SK-N-SH treated with all-trans-retinoic acid at 6 μM for 48 hours (cell line): ENCODE measurements around the gene ZDHHC4.

Experiments used
- ATAC-seq: fragments of 200-7000 bp; cut with Tn5 transposase; 3 replicates; pipeline ENCODE4 v1.9.1; 2020; ENCODE audit warnings: mild to moderate bottlenecking, moderate library complexity
- ARNTL ChIP-seq: fragments of 450-650 bp; formaldehyde crosslinking; IDR thresholded peaks from 2 replicates; pipeline ENCODE4 v1.5.0; 2020; ENCODE audit warnings: low read depth, mild to moderate bottlenecking, moderate library complexity, borderline replicate concordance
- BACH2 ChIP-seq: fragments of 250-450 bp; sonication (Bioruptor Pico); IDR thresholded peaks from 2 replicates; pipeline ENCODE4 v1.9.0; 2021; ENCODE audit warnings: mild to moderate bottlenecking, borderline replicate concordance
- CREB5 ChIP-seq: fragments of 250-450 bp; sonication (Bioruptor Pico); IDR thresholded peaks from 2 replicates; pipeline ENCODE4 v1.5.1; 2020; ENCODE audit warnings: low read depth, mild to moderate bottlenecking, moderate library complexity
- CSDC2 ChIP-seq: fragments of 250-450 bp; sonication (Bioruptor Pico); IDR thresholded peaks from 2 replicates; pipeline ENCODE4 v1.5.0; 2020; ENCODE audit warnings: mild to moderate bottlenecking, moderate library complexity
- CSRNP3 ChIP-seq: fragments of 250-450 bp; sonication (Bioruptor Pico); IDR thresholded peaks from 2 replicates; pipeline ENCODE4 v1.5.1; 2021; ENCODE audit warnings: mild to moderate bottlenecking, moderate library complexity
- ESRRG ChIP-seq: fragments of 250-450 bp; sonication (Bioruptor Pico); IDR thresholded peaks from 2 replicates; pipeline ENCODE4 v1.6.1; 2021; ENCODE audit warnings: mild to moderate bottlenecking
- GLIS3 ChIP-seq: fragments of 250-450 bp; sonication (Bioruptor Pico); IDR thresholded peaks from 2 replicates; pipeline ENCODE4 v1.5.0; 2020; ENCODE audit warnings: mild to moderate bottlenecking, moderate library complexity
- ISL1 ChIP-seq: fragments of 250-450 bp; sonication (Bioruptor Pico); IDR thresholded peaks from 2 replicates; pipeline ENCODE4 v2.1.2; 2022; ENCODE audit warnings: mild to moderate bottlenecking, moderate library complexity
- OSR1 ChIP-seq: fragments of 250-450 bp; sonication (Bioruptor Pico); IDR thresholded peaks from 2 replicates; pipeline ENCODE4 v1.8.0; 2022; ENCODE audit warnings: moderate library complexity, mild to moderate bottlenecking, inconsistent platforms
- PATZ1 ChIP-seq: fragments of 250-450 bp; sonication (Bioruptor Pico); IDR thresholded peaks from 2 replicates; pipeline ENCODE4 v1.8.0; 2020; ENCODE audit warnings: mild to moderate bottlenecking, moderate library complexity, borderline replicate concordance
- PPARA ChIP-seq: fragments of 250-450 bp; sonication (Bioruptor Pico); IDR thresholded peaks from 2 replicates; pipeline ENCODE4 v1.5.0; 2020; ENCODE audit warnings: mild to moderate bottlenecking, borderline replicate concordance
- RARB ChIP-seq: fragments of 250-450 bp; sonication (Bioruptor Pico); IDR thresholded peaks from 2 replicates; pipeline ENCODE4 v1.8.0; 2021; ENCODE audit warnings: mild to moderate bottlenecking, moderate library complexity
- SNAI2 ChIP-seq: fragments of 250-450 bp; sonication (Bioruptor Pico); IDR thresholded peaks from 2 replicates; pipeline ENCODE4 v1.5.0; 2020; ENCODE audit warnings: mild to moderate bottlenecking, moderate library complexity
- TCF4 ChIP-seq: fragments of 250-450 bp; sonication (Bioruptor Pico); IDR thresholded peaks from 2 replicates; pipeline ENCODE4 v1.8.0; 2021; ENCODE audit warnings: mild to moderate bottlenecking, moderate library complexity, borderline replicate concordance
- TOX ChIP-seq: fragments of 250-450 bp; sonication (Bioruptor Pico); IDR thresholded peaks from 2 replicates; pipeline ENCODE4 v1.8.0; 2021; ENCODE audit warnings: mild to moderate bottlenecking, moderate library complexity, borderline replicate concordance
- TSHZ2 ChIP-seq: fragments of 250-450 bp; sonication (Bioruptor Pico); IDR thresholded peaks from 2 replicates; pipeline ENCODE4 v1.5.0; 2020; ENCODE audit warnings: mild to moderate bottlenecking, moderate library complexity
- ZC3H10 ChIP-seq: fragments of 250-450 bp; sonication (Bioruptor Pico); IDR thresholded peaks from 2 replicates; pipeline ENCODE4 v1.5.1; 2021; ENCODE audit warnings: mild to moderate bottlenecking, moderate library complexity
- ZFP3 ChIP-seq: fragments of 250-450 bp; sonication (Bioruptor Pico); IDR thresholded peaks from 2 replicates; pipeline ENCODE4 v1.5.0; 2020; ENCODE audit warnings: mild to moderate bottlenecking, moderate library complexity
- ZFP30 ChIP-seq: fragments of 450-650 bp; formaldehyde crosslinking; IDR thresholded peaks from 2 replicates; pipeline ENCODE4 v1.5.0; 2022; ENCODE audit warnings: mild to moderate bottlenecking, moderate library complexity
- ZNF565 ChIP-seq: fragments of 450-650 bp; formaldehyde crosslinking; conservative IDR thresholded peaks from 2 replicates; pipeline ENCODE4 v1.5.0; 2020; ENCODE audit warnings: low read depth, mild to moderate bottlenecking, moderate library complexity
- ZNF70 ChIP-seq: fragments of 450-650 bp; formaldehyde crosslinking; IDR thresholded peaks from 2 replicates; pipeline ENCODE4 v1.5.0; 2020; ENCODE audit warnings: mild to moderate bottlenecking, moderate library complexity
- ZNF8 ChIP-seq: fragments of 450-650 bp; formaldehyde crosslinking; IDR thresholded peaks from 2 replicates; pipeline ENCODE4 v1.5.0; 2020; ENCODE audit warnings: mild to moderate bottlenecking, moderate library complexity
- TF ChIP-seq, protein P1 (sequence below): fragments of 250-450 bp; sonication (Bioruptor Pico); IDR thresholded peaks from 2 replicates; pipeline ENCODE4 v1.8.0; 2021; ENCODE audit warnings: low read depth, mild to moderate bottlenecking, moderate library complexity, borderline replicate concordance

The ZDHHC4 gene

DNA sequence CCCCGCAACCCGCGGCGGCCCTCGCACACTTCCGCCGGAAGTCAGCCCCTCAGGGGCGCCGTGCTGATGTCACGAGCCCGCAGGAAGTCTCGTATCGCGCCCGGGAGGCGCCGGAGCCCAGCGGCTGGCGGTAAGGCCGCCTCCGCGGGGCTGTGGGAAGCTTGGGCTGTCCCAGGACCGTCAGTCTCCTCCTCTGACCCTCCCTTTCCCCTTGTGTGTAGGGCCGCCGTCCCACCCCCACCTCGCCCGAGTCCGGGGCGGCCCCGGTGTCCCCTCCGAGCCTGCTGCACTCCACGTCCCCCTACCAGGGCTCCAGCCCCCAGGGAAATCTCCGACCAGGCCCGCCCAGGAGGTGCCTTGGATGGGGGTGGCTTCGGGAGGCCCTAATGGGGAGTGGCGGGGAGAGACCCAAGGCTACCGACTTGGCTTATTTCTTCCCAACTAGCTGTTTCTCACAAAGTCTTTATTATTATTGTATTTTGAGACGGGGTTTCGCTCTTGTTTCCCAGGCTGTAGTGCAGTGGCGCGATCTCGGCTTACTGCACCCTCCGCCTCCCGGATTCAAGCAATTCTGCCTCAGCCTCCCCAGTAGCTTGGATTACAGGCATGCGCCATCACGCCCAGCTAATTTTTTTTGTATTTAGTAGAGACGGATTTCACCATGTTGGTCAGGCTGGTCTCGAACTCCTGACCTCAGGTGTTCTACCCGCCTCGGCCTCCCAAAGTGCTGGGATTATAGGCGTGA lies at the start of gene ZDHHC4:
Gene ZDHHC4 (plus strand): TSS at position 86 of the 745 bp plus-strand sequence. CDS start 3,108 bp downstream, outside the sequence.
- ATAC-seq: peak; percentile 99
- no peak for TF ChIP-seq BACH2
- no peak for TF ChIP-seq RARB (CRISPR knock-in tag)
- no peak for TF ChIP-seq CSDC2 (CRISPR knock-in tag)
- 0 out of 2 replicates have a peak, but pooled peaks have one; percentile 9 for TF ChIP-seq ZFP30 (CRISPR knock-in tag)
- TF ChIP-seq ZNF70: peak; percentile 20; the same call in 1 of the 2 replicates
- 0 out of 2 replicates have a peak, but pooled peaks have one; percentile 25 for TF ChIP-seq ZFP3
- TF ChIP-seq ZC3H10 (CRISPR knock-in tag): no peak
- no peak for TF ChIP-seq PPARA
- no peak for TF ChIP-seq OSR1 (CRISPR knock-in tag)
- TF ChIP-seq CSRNP3: 0 out of 2 replicates have a peak, but pooled peaks have one; percentile 30
- no peak; the same call in 1 of the 2 replicates for TF ChIP-seq TCF4 (CRISPR knock-in tag)
- TF ChIP-seq ZNF565 (CRISPR knock-in tag): no peak
- TF ChIP-seq, protein P1, sequence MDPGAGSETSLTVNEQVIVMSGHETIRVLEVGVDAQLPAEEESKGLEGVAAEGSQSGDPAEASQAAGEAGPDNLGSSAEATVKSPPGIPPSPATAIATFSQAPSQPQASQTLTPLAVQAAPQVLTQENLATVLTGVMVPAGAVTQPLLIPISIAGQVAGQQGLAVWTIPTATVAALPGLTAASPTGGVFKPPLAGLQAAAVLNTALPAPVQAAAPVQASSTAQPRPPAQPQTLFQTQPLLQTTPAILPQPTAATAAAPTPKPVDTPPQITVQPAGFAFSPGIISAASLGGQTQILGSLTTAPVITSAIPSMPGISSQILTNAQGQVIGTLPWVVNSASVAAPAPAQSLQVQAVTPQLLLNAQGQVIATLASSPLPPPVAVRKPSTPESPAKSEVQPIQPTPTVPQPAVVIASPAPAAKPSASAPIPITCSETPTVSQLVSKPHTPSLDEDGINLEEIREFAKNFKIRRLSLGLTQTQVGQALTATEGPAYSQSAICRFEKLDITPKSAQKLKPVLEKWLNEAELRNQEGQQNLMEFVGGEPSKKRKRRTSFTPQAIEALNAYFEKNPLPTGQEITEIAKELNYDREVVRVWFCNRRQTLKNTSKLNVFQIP (CRISPR knock-in tag): 0 out of 2 replicates have a peak, but pooled peaks have one; percentile 26
- TF ChIP-seq ARNTL (CRISPR knock-in tag): no peak
- TF ChIP-seq TSHZ2: no peak; the same call in none of the 2 replicates
- peak; percentile 53; the same call in 1 of the 2 replicates for TF ChIP-seq ESRRG (CRISPR knock-in tag)
- no peak for TF ChIP-seq CREB5
- no peak for TF ChIP-seq ISL1
- TF ChIP-seq TOX (CRISPR knock-in tag): no peak
- TF ChIP-seq GLIS3 (CRISPR knock-in tag): peak; percentile 91; the same call in 1 of the 2 replicates
- peak; percentile 78; the same call in 1 of the 2 replicates for TF ChIP-seq PATZ1 (CRISPR knock-in tag)
- peak; percentile 15; the same call in 1 of the 2 replicates for TF ChIP-seq ZNF8 (CRISPR knock-in tag)
- peak; percentile 39; the same call in 1 of the 2 replicates for TF ChIP-seq SNAI2
- TF ChIP-seq, all 23 proteins: peak for 10
